ENCODE measurements around the gene CHAT. TPM values are rescaled to one million over a fixed set of nuclear protein-coding genes. Genes with fewer than 3 reads are reported as not detected.

The CHAT gene
- total RNA-seq, 2 donors from 2014 or later: 0.26 TPM; not detected in 1

DNA sequence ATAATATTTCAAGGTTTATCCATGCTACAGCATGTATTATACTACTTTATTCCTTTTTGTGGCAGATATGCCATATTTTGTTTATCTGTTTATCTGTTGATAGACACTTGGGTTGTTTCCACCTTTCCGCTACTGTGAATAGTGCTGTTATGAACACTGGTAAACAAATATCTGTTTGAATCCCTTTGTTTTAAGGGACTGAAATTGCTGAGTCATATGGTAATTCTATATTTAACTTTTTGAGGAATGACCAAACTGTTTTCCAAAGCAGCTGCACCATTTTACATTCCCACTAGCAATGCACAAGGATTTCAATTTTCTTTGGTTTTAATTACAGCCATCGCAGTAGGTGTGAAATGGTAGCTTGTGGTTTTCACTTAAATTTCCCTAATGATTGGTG is 69.0 kb downstream of the CHAT start:
- peaks cover 10% of the 10 kb centered on the region for H3K4me1 ChIP-seq
- 74 to 82% methylated on average over 2 of the region's 2 CpGs for whole genome bisulfite sequencing, 2 donors
- intact Hi-C loops (cut with DNase I): no loop called here
- TF ChIP-seq CTCF (IDR thresholded peaks at IDR 0.05) (no peak), POLR2A (IDR thresholded peaks at IDR 0.05) (no peak)
- no peaks in the 10 kb centered on the region for H3K27me3 ChIP-seq
- ATAC-seq (no peak), DNase-seq (no peak)
- H3K9me3 ChIP-seq: no peaks in the 10 kb centered on the region
- H3K27ac ChIP-seq: no peak overlapping the region
- no peaks in the 10 kb centered on the region for H3K36me3 ChIP-seq (replicated peaks in 1 of 2; ENCODE audit: insufficient read depth in 1 of 2, low read depth in 2 of 2)
- H3K4me3 ChIP-seq: no peak overlapping the region

- no peak for TF ChIP-seq CTCF (IDR thresholded peaks at IDR 0.05)
- no peak for TF ChIP-seq POLR2A (IDR thresholded peaks at IDR 0.05)
- intact Hi-C loops (cut with DNase I): no loop called here
- Histone ChIP-seq H3K36me3 (replicated peaks in 1 of 2; ENCODE audit: insufficient read depth in 1 of 2, low read depth in 2 of 2) (no peaks in the 10 kb centered on the region), H3K9me3 (no peaks in the 10 kb centered on the region), H3K4me3 (no peak overlapping the region), H3K4me1 (no peaks in the 10 kb centered on the region), H3K27ac (no peak overlapping the region), H3K27me3 (peaks cover 0 to 2% of the 10 kb centered on the region in 2 donors)
- DNase-seq (no peak), ATAC-seq (no peak)
- WGBS, 2 donors: 63 to 64% methylated on average over 4 of the region's 4 CpGs
Measured at GRCh38 chr10:49686651-49687050, 72.8 kb downstream of the CHAT start.

GRCh38 chr10:49688261-49688846 is 74.5 kb downstream of the CHAT start:
- Histone ChIP-seq H3K27ac (no peak overlapping the region), H3K4me3 (no peak overlapping the region), H3K9me3 (no peaks in the 10 kb centered on the region), H3K4me1 (no peaks in the 10 kb centered on the region), H3K27me3 (peaks cover 0 to 6% of the 10 kb centered on the region in 2 donors), H3K36me3 (replicated peaks in 1 of 2; ENCODE audit: insufficient read depth in 1 of 2, low read depth in 2 of 2) (no peaks in the 10 kb centered on the region)
- ATAC-seq (no peak), DNase-seq (no peak)
- intact Hi-C loops (cut with DNase I): no loop called here
- WGBS, 2 donors: 12 to 19% methylated on average over 8 of the region's 8 CpGs
- no peak for TF ChIP-seq CTCF (IDR thresholded peaks at IDR 0.05)
- TF ChIP-seq POLR2A (IDR thresholded peaks at IDR 0.05): no peak

- ATAC-seq (no peak), DNase-seq (no peak)
- no peaks in the 10 kb centered on the region for H3K36me3 ChIP-seq (replicated peaks in 1 of 2; ENCODE audit: insufficient read depth in 1 of 2, low read depth in 2 of 2)
- H3K27ac ChIP-seq: no peak overlapping the region
- no peak for TF ChIP-seq CTCF (IDR thresholded peaks at IDR 0.05)
- no peak for TF ChIP-seq POLR2A (IDR thresholded peaks at IDR 0.05)
- H3K4me3 ChIP-seq: no peak overlapping the region
- intact Hi-C loops (cut with DNase I): no loop called here
- no peaks in the 10 kb centered on the region for H3K4me1 ChIP-seq
- H3K27me3 ChIP-seq: peaks cover 0 to 6% of the 10 kb centered on the region in 2 donors
- H3K9me3 ChIP-seq: no peaks in the 10 kb centered on the region
- WGBS, 2 donors: 9 to 22% methylated on average over 7 of the region's 7 CpGs
Measured at GRCh38 chr10:49688920-49689319, 75.1 kb downstream of the CHAT start.

DNA sequence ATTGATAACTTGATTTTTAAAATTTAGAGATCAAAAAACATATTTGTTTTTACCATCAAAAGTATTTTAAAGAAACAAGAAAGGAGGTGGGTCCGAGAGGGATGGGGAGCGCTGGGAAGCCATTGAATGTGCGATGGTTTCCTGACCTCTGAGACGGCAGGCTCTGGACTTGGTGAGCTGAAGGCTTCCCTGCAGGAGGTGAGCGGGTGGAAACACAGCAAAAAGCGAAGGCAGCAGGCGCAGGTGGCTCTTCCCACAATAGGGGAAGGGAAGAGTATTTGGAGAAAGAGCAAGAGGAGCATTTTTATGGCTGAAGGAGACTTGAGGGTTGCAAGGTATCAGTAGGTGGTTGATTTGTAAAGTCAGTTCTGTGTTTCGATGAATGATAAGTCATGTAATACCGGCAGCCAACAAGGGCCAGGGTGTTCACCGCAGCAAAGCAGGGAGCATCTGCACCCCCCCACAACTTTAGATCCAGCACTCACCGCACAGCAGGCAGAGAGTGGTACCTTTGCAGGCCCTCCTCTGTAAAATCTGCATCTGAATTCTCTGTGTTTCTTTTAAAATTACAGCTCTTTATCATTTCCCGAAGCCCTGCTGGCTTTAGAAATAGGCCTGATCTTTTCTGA is 76.2 kb downstream of the CHAT start:
- H3K9me3 ChIP-seq: no peaks in the 10 kb centered on the region
- intact Hi-C loops (cut with DNase I): no loop called here
- 19 to 26% methylated on average over 12 of the region's 12 CpGs for WGBS, 2 donors
- no peak overlapping the region for H3K27ac ChIP-seq
- no peaks in the 10 kb centered on the region for H3K36me3 ChIP-seq (replicated peaks in 1 of 2; ENCODE audit: insufficient read depth in 1 of 2, low read depth in 2 of 2)
- ATAC-seq (no peak), DNase-seq (no peak)
- H3K4me3 ChIP-seq: no peak overlapping the region
- TF ChIP-seq POLR2A (IDR thresholded peaks at IDR 0.05): no peak
- peaks cover 0 to 6% of the 10 kb centered on the region in 2 donors for H3K27me3 ChIP-seq
- no peaks in the 10 kb centered on the region for H3K4me1 ChIP-seq

All from body of pancreas (tissue), 4 donors.